NCI-H1417 (cell line): ENCODE results near the gene DIP2C.
"Not testable (repeated sequence)": the region's sequence is repeated elsewhere in the genome, so short reads cannot be mapped to it uniquely, and the experiment has no call there.

Experiments
- DNase-seq, 3 experiments: peaks; one replicate each; lab custom pipeline; 2025; lab: John Stamatoyannopoulos, UW

Gene DIP2C

DNA sequence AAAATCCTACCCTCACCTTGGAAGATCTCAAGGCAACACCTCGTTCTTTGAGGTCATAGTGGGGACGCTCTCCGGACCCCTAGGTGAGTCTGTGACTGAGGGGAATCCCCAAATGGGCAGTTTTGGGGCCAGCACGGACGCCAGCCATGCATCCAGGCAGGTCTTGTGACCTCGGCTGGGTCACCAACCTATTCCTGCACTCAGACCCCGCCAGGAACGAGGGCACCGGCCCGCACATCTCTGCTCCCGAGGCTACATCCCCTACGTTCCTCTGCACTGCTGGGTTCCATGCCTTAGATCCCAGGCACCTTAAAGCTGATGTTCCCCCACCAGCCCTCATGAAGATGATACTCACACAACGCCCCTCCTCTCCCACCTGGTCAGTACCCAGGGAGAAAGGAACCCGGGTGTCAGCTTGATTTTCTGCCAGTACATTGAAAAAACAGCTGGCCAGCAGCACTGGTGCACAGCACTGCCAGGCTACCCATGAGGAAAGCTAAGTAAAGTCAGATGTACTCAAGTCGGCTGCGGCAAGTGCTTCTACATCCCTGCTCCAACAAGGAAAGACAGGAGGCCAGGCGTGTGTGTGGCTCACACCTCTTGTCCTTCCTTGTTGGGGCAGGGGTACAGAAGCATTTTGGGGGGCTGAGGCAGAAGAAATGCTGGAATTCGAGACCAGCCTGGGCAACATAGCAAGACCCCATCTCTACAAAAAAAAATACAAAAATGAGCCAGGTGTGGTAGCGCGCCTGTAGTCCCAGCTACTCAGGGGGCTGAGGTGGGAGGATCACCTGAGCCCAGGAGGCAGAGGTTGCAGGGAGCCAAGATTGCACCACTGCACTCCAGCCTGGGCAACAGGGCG is 48.1 kb downstream of the DIP2C start:
- DNase-seq: no peak

DNA sequence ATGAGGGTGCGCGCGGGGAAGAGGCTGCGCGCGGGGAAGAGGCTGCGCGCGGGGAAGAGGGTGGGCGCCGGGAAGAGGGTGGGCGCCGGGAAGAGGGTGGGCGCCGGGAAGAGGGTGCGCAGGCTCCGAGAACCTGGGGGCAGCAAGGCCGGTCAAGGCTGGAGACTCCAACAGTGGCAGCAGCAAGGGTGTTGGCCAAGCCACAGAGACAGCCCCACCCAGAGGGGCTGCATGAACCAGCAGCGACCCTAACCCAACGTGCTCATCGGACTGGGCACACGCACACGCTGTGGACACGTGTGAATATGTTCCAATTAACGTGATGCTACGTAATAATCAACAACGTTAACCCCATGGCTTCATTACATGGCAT is 48.8 kb downstream of the DIP2C start:
- no peak for DNase-seq

DNA sequence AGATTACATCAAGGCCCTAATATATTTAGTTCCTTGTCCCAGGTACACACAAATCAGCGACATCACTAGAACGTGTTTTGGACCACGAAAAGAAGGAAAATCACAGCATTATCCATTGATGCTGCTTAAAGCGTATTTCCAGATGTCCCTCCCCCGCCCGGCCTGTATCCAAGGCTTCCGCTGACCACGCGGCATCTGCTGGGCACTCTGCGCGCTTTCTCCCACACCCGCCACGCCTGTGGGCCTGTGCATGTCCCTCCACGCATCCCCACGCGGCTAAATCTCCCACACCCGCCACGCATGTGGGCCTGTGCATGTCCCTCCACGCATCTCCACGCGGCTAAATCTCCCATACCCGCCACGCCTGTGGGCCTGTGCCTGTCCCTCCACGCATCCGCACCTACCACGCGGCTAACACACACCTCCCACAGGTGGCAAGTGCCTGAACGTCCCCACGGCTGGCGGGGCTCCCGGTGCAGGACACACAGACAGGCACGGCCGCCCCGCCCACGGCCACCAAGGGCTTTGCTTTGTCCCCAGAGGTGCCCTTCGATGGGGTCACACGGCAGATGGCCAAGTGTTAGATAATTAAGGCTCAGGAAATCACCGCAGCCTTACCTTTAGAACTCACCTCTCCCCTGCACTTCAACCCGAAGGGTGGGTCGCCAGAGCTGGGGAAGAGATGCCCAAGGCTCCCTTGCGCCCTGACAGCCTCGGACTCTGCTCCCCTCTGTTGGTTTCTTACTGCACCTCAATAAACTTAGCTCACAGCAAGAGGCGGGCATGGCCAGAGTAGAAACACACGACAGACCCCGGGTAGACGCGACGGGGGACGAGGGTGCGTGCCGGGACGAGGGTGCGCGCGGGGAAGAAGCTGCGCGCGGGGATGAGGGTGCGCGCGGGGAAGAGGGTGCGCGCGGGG is 49.5 kb downstream of the DIP2C start:
- no peak for DNase-seq

DNA sequence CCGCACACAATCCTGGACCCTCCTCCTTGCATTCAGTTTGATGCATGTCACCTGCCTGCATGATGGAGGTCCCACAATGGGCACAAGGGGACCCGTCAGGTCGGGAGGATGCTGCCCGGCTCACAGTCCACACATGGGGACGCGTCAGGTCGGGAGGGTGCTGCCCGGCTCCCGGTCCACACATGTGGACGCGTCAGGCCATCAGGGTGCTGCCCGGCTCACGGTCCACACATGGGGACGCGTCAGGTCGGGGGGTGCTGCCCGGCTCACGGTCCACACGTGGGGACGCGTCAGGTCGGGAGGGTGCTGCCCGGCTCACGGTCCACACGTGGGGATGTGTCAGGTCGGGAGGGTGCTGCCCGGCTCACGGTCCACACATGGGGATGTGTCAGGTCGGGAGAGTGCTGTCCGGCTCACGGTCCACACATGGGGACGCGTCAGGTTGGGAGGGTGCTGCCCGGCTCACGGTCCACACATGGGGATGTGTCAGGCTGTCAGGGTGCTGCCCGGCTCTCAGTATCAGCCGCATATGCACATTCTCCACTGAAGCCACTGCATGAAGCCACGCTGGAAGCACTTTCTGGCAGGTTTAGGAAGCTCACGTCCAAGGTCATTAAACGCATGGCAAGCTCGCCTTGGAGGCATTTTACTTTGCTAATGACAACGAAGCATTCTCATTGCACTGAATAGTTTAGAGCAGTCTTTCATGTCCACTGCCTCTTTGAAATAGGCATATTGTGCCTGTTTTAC is 50.3 kb downstream of the DIP2C start:
- DNase-seq: no peak

DNA sequence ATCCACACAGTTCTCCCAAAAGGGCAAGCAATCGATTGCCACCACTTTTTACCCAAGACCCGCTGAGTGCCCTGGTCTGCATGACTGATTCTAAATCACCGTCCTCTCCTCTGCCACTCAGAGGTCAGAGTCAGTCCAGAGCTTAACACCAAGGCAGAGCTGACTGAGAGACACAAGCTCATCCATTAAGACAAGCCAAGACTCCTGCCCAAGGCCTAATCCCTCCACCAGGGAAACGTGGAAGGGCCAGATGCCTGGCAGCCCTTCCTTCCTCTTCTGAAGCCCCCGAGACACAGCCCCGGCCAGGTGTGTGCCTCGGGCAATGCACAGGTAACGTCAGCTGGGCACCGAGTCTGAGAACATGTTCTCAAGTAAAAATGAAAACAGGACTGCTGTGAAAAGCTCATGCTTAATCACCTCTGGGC is 51.7 kb downstream of the DIP2C start:
- DNase-seq: no peak

DNA sequence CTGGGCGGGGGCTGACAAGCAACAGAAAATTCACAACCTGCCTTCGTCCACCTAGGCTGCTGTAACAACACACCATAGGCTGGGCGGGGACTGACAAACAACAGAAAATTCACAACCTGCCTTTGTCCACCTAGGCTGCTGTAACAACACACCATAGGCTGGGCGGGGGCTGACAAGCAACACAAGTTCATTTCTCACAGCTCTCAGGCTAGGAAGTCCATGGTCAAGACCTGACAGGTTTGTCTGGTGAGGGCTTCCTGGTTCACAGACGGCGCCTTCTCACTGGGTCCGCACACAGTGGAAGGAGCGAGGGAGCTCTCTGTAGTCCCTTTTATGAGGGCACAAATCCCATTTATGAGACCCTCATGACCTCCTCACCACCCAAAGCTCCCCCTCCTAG is 52.2 kb downstream of the DIP2C start:
- no peak for DNase-seq

DNA sequence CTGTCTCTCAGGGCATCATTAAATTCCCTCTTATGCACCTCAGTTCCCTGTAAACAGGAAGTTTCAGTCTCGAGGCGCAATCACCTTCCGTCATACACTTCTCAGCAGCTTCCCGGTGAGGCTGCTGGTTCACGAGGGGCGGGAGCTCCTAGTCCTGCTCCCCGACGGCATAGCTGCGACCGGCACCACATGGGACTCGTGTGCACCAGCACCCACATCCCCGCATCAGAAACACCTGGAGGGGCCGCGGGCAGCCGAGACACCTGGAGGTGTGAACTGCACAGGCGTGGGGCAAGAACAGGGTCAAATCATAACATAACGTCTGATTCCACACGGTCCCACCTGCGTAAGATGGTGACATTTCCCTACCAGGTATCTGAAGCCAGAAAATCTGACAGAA is 52.7 kb downstream of the DIP2C start:
- DNase-seq: no peak

DNA sequence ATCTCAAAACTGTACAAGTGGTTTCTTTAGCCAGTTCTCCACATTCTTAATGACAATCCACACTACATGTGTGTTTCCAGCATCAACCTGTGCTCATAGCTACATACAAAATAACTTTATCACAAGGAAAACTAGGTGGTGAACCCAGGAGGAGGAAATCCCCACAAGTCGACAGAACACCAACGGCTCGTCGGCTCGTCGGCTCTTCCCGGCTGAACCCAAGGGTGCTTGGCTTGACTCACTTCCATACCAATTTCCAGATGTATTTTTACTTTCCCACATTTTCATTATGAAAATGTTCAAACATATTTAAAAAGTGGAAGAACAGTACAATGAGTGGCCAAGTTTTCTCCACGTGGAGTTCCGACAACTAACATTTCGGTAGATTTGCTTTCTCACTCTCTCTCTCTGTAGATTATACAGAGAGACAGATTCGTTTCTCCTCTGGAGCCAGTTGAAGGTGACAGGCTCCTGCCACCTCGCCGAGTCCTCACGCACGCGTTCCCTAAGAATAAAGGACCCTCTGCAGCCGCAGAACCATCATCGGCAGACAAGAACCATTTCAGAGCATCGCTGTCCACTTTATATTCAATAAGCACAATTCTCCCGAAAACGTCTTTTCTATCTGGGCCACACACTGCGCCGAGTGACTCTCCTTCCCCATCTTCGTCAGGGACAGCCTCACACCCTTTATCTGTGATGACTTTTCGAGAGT is 53.3 kb downstream of the DIP2C start:
- no peak for DNase-seq

DNA sequence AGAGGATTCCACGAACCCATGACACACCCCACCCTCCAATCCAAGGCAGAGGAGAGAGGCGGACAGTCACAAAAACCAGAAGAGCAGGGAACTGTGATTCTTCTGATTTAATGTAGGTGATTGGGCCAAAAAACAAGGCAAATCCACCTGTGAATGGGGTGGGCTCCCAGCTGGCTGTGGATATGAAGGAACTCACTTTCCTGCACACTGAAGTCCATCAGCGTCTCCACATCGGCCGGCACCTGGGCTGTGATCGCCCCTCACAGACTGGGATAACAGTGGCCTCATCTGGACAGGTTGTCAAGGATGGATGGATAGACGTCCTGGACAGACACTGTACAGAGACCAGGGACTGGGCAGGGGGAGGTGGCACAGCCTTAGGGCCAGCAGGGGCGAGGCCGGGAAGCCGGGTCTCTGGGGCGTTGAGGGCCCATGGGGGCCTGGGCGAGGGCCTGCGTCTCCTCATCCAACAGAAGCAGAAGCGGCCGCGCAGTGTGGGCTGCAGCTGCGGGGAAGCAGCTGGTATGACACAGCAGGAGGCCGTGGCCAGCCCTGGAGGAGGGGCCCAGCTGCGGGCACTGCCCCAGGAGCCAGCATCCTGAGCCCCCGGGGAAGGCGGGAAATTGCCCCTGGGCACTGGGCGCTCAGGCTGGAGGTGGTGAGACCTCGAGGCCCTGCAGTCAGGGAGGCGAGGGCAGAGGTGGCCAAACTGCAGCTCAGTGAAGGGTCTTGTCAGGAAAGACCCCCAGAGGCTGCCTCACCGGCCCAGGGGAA is 54.2 kb downstream of the DIP2C start:
- peak in 1 of 3 experiments; percentile 14 for DNase-seq

DNA sequence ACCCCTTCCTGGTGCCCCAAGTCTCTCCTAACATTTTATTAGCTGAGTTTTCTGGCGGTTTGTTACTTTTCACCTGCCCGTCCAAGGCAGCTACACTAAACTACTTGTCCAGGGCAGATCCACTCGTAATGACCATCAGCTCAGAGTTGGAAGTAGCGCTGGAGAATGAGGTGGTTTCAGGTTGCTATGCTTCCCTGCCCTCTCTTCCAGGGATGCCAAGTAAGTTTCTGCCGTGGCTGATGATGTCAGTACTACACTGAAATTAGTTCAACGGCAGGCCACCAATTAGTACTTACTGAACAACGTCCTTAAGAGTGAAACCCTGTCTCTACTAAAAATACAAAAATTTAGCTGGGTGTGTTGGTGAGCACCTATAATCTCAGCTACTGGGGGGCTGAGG is 55.2 kb downstream of the DIP2C start:
- no peak for DNase-seq

DNA sequence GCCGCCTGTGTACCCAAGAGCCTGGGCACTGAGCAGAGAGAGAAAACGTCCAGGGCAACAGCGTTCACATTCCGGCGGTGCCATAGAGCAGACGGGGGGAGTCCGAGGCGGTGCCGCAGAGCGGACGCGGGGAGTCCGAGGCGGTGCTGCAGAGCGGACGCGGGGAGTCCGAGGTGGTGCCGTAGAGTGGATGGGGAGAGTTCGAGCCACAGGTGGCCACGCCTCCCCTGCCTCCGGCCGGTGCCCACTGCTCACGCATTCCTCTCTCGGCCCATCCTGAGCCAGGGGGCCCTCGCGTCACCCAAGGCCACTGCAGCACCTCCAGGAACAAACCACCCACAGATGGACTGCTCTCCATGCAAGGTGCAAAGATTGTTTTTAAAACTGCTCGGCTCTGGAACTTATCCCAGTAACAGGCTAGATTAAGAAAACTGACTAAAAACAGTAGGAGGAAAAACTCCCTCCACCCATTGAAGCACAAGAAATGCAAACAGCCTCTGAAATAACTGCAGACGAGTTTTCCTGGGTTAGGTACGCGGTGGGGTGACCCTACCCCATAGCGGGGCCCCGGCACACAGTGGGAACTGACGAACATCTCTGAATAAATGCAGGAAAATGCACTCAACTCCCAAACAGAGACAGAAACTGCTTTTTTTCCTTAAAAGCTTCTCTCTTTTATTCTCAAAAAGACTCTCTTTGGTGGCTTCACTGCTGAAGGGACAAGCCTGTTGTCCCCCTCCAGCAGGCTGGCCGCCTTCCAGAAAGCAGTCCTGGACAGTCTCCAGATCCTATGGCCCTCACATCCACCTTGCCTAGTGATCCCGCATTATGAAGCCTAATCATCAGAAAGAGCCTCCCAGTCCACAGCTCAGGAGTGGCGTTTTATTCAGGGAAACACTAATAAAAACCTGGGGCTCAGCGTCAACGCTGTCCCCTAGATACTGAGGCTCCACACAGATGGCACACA is 55.9 kb downstream of the DIP2C start:
- DNase-seq: no peak

DNA sequence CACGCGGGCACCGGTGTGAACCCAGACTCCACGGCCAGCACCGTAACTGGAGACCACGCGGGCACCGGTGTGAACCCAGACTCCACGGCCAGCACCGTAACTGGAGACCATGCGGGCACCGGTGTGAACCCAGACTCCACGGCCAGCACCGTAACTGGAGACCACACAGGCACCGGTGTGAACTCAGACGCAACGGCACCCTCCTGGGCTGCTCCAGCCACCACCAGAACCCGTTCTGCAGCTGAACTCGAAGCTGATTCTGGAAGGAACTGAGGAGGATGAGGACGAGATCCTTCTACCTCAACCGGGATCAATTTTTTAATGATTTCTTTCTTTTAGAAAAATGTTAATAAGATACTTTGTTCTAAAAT is 56.7 kb downstream of the DIP2C start:
- not testable (repeated sequence) for DNase-seq

DNA sequence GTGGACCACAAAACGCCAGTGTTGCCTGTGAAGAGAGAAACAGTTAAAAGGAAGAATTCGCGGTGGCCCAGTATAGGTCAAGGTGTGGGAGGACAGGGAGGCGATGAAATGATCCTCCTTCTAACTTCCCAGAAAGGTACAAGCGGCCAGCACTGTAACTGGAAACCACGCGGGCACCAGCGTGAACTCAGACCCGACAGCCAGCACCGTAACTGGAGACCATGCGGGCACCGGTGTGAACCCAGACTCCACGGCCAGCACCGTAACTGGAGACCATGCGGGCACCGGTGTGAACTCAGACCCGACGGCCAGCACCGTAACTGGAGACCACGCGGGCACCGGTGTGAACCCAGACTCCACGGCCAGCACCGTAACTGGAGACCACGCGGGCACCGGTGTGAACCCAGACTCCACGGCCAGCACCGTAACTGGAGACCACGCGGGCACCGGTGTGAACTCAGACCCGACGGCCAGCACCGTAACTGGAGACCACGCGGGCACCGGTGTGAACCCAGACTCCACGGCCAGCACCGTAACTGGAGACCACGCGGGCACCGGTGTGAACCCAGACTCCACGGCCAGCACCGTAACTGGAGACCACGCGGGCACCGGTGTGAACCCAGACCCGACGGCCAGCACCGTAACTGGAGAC is 57.2 kb downstream of the DIP2C start:
- not testable (repeated sequence) for DNase-seq

DNA sequence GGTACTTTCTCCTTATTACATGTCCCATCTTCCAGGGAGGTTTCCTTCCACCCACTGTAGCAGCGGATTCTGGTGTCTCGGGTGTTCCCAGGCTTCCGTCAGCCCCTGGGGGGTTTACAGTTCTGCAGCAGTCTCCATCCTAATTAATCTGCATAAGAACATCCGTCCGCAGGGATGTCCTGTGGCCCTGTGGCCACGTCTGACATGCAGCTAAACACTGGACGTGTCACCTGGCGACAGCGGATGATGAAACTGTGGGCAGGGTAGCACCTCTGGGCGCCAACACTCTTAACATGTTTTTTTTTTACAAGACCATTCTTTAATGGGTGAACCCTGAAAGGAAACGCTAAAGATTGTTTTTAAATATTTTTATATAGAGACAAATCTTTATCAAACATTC is 58.2 kb downstream of the DIP2C start:
- no peak for DNase-seq

DNA sequence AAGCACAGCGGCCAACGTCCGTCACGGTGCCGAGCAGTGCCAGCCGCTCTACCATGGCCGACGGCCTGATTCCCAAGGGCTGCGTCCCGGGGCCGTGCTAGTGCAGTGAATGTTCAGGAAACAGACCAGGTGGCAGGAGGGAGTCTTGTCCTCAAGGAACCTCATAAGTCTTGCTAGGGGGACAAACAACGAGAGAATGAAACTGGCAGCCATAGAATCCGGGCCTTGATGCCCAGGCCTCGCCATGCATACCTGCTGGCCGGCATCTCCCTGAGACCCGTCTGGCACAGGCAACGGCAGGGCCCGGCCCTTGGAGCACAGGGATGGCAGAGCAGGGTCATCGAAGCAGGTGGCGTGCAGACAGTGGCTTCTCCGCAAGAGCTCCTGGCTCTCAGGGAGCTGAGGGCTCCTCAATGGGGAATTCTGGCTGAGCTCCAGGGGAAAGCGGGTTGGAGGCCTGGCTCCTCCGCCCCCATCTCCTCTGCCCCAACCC is 58.8 kb downstream of the DIP2C start:
- DNase-seq: peak in 1 of 3 experiments; percentile 75

DNA sequence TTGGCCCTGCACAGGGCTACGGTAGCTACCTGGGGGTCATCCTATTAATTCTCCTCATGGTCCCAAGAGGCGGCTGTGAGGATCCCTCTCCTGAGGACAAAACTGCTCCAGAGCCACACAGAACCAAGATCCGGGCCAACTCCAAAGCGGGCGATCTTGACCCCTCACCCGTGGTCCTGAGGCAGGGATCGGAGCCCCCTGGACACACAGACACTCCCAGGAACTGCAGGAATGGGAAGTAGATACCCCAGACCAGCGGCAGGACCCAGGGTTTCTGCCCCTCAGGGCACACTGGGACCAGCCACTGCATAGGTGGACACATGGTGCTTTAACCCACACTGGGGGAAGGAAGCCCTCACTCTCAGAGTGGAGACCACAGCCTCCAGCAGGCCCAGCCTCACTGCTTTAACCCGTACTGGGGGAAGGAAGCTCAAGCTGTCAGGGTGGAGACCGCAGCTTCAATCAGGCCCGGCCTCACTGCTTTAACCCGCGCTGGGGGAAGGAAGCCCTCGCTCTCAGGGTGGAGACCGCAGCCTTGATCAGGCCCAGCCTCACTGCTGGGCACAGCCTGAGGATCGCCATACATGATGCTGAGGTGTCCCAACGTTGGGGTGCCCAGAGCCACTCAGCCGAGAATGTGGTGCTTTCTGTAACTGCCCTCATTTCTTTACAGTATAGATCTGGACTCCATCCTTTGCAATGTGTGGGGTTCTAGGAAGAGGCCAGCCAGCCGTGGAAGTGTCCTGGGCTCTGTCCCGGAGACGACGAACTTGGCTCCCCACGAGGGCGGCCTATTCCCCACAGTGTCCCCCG is 60.1 kb downstream of the DIP2C start:
- DNase-seq: no peak

DNA sequence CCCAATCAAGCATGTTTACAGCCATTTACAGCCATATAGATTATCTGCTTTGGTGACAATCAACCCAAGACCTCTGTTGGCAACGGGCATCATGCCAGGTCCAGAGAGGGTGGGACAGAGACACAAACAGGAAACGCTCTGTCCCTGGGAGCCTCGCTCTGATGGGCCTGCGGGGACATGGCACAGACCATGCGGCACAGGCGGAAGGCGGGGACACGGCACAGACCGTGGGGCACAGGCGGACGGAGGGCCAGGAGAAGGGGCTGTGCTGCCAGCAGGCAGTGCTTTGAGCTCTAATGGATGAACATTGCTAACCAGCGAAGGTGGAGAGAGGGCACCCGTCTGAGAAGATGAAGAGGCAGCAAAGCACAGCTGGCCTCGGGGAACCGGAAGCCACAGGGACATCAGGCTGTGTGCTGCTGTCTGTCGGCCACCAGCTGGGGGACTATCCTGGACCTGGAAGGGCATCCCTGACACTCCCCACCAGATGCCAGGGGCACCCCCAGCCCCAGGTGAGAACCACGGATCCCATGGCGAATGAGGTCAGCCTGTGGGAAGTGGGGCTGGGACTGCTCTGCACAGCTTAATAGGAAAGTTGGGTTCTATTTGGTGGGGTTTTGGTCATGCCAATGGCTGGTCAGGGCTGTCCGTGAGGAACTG is 61.0 kb downstream of the DIP2C start:
- peak in 1 of 3 experiments; percentile 37 for DNase-seq
